Measurements from ENCODE around the gene GLS2. TPM values are rescaled to one million over a fixed set of nuclear protein-coding genes. Genes with fewer than 3 reads are reported as not detected.

Gene GLS2
- total RNA-seq (2022) (14.2 and 14.7 TPM in 2 replicates), Bru-seq, nascent RNA (percentile 55 among the genes with signal in this experiment), BruChase-seq, experiment 1, labeled RNA remaining after a 2-hour chase (percentile 68 among the genes with signal in this experiment), BruChase-seq, experiment 2, labeled RNA remaining after a 6-hour chase (percentile 77 among the genes with signal in this experiment)
- long read RNA-seq, transcript GLS2-201 (18 exons, 2,623 nt): major isoform, 15 of 41 reads
- long read RNA-seq, partial matches to known transcripts: 1 of 41 reads
- long read RNA-seq, other reads (novel, unspliced or antisense): 19 of 41 reads

- CTCF ChIA-PET: interaction anchor here (0.5 to 1.1 kb wide), 3 partner anchors 63 to 279 kb away, joined by 3 to 5 read pairs (median 3); no protein-coding TSS in a partner anchor
These were observed at the start of gene GLS2 for GRCh38 chr12:56488041-56488955. Gene GLS2 (minus strand): TSS chr12:56488161. CDS start chr12:56488118, 43 bp downstream.

GRCh38 chr12:56537546-56537945 lies 49.6 kb upstream of the GLS2 start:
- no peak overlapping the region for H3K27ac Mint-ChIP-seq (ENCODE audit: unreplicated experiment)
- BruUV-seq (replicated peaks): no TSS peak
- no peaks in the 10 kb centered on the region for H3K9me3 ChIP-seq
- no peaks in the 10 kb centered on the region for H3K27me3 ChIP-seq (replicated peaks; ENCODE audit: control insufficient read depth, insufficient read depth, low read length)
- H3K4me1 Mint-ChIP-seq (ENCODE audit: low read depth, unreplicated experiment): peaks cover 7% of the 10 kb centered on the region
- no peaks in the 10 kb centered on the region for H3K36me3 ChIP-seq (ENCODE audit: control insufficient read depth, insufficient read depth, low read length)
- no peaks in the 10 kb centered on the region for H3K4me1 ChIP-seq
- H3K36me3 Mint-ChIP-seq (ENCODE audit: insufficient read depth, unreplicated experiment): peaks cover 20% of the 10 kb centered on the region
- H3K4me3 Mint-ChIP-seq (ENCODE audit: unreplicated experiment): no peak overlapping the region
- TF ChIP-seq CTCF (IDR thresholded peaks at IDR 0.05; ENCODE audit: insufficient read depth in 1 of 2, low read depth in 1 of 2, low read length in 1 of 2, severe bottlenecking in 1 of 2, unreplicated experiment in 1 of 2): no peak
- H3K9me3 Mint-ChIP-seq (ENCODE audit: unreplicated experiment): no peaks in the 10 kb centered on the region
- CTCF ChIA-PET: no interaction called here
- intact Hi-C loops (cut with micrococcal nuclease; ENCODE audit: unreplicated experiment): no loop called here
- no peak overlapping the region for H3K4me3 ChIP-seq (ENCODE audit: low read depth, low read length)
- H3K27me3 Mint-ChIP-seq (ENCODE audit: insufficient read depth, unreplicated experiment): no peaks in the 10 kb centered on the region
- POLR2A ChIA-PET: no interaction called here
- no peak for DNase-seq

More at GRCh38 chr12:56488041-56488955, at the start of gene GLS2:
- H3K4me3 Mint-ChIP-seq (ENCODE audit: unreplicated experiment): peak within 1 kb of the TSS; percentile 82
- Histone ChIP-seq H3K4me3 (ENCODE audit: low read depth, low read length) (peak within 1 kb of the TSS; percentile 72), H3K27me3 (replicated peaks; ENCODE audit: control insufficient read depth, insufficient read depth, low read length) (no peaks in the 10 kb centered on the region), H3K4me1 (no peaks in the 10 kb centered on the region), H3K9me3 (no peaks in the 10 kb centered on the region), H3K36me3 (ENCODE audit: control insufficient read depth, insufficient read depth, low read length) (no peaks in the 10 kb centered on the region)
- no TSS peak for BruUV-seq (replicated peaks)
- H3K9me3 Mint-ChIP-seq (ENCODE audit: unreplicated experiment): no peaks in the 10 kb centered on the region
- H3K27me3 Mint-ChIP-seq (ENCODE audit: insufficient read depth, unreplicated experiment): peaks cover 4% of the 10 kb centered on the region
- POLR2A ChIA-PET: interaction anchor here (0.6 to 1.3 kb wide), 5 partner anchors 17 to 441 kb away, joined by 3 to 7 read pairs (median 4); partner anchors contain the start of genes NACA, PTGES3 and STAT2
- peaks cover 12% of the 10 kb centered on the region for H3K36me3 Mint-ChIP-seq (ENCODE audit: insufficient read depth, unreplicated experiment)
- no peaks in the 10 kb centered on the region for H3K4me1 Mint-ChIP-seq (ENCODE audit: low read depth, unreplicated experiment)
- intact Hi-C loops (cut with micrococcal nuclease; ENCODE audit: unreplicated experiment): no loop called here
- peak within 1 kb of the TSS; percentile 83 for H3K27ac Mint-ChIP-seq (ENCODE audit: unreplicated experiment)
- no peak for TF ChIP-seq CTCF (IDR thresholded peaks at IDR 0.05; ENCODE audit: insufficient read depth in 1 of 2, low read depth in 1 of 2, low read length in 1 of 2, severe bottlenecking in 1 of 2, unreplicated experiment in 1 of 2)
- peak; percentile 90 for DNase-seq

- no peak overlapping the region for H3K27ac Mint-ChIP-seq (ENCODE audit: unreplicated experiment)
- H3K27me3 ChIP-seq (replicated peaks; ENCODE audit: control insufficient read depth, insufficient read depth, low read length): no peaks in the 10 kb centered on the region
- CTCF ChIA-PET: interaction anchor here (0.6 kb wide), 1 partner anchor 241 kb away, joined by 3 read pairs; no protein-coding TSS in a partner anchor
- no peak for TF ChIP-seq CTCF (IDR thresholded peaks at IDR 0.05; ENCODE audit: insufficient read depth in 1 of 2, low read depth in 1 of 2, low read length in 1 of 2, severe bottlenecking in 1 of 2, unreplicated experiment in 1 of 2)
- H3K9me3 ChIP-seq: no peaks in the 10 kb centered on the region
- peaks cover 10% of the 10 kb centered on the region for H3K36me3 Mint-ChIP-seq (ENCODE audit: insufficient read depth, unreplicated experiment)
- H3K27me3 Mint-ChIP-seq (ENCODE audit: insufficient read depth, unreplicated experiment): no peaks in the 10 kb centered on the region
- no peaks in the 10 kb centered on the region for H3K36me3 ChIP-seq (ENCODE audit: control insufficient read depth, insufficient read depth, low read length)
- no TSS peak for BruUV-seq (replicated peaks)
- DNase-seq: no peak
- H3K4me1 ChIP-seq: peaks cover 24% of the 10 kb centered on the region
- no peak overlapping the region for H3K4me3 ChIP-seq (ENCODE audit: low read depth, low read length)
- peaks cover 12% of the 10 kb centered on the region for H3K4me1 Mint-ChIP-seq (ENCODE audit: low read depth, unreplicated experiment)
- no peaks in the 10 kb centered on the region for H3K9me3 Mint-ChIP-seq (ENCODE audit: unreplicated experiment)
- POLR2A ChIA-PET: no interaction called here
- no peak overlapping the region for H3K4me3 Mint-ChIP-seq (ENCODE audit: unreplicated experiment)
- intact Hi-C loops (cut with micrococcal nuclease; ENCODE audit: unreplicated experiment): no loop called here
These were observed 42.6 kb upstream of the GLS2 start for GRCh38 chr12:56530390-56531055.
